ENCODE measurements around the gene C1orf159.

C1orf159 gene

DNA sequence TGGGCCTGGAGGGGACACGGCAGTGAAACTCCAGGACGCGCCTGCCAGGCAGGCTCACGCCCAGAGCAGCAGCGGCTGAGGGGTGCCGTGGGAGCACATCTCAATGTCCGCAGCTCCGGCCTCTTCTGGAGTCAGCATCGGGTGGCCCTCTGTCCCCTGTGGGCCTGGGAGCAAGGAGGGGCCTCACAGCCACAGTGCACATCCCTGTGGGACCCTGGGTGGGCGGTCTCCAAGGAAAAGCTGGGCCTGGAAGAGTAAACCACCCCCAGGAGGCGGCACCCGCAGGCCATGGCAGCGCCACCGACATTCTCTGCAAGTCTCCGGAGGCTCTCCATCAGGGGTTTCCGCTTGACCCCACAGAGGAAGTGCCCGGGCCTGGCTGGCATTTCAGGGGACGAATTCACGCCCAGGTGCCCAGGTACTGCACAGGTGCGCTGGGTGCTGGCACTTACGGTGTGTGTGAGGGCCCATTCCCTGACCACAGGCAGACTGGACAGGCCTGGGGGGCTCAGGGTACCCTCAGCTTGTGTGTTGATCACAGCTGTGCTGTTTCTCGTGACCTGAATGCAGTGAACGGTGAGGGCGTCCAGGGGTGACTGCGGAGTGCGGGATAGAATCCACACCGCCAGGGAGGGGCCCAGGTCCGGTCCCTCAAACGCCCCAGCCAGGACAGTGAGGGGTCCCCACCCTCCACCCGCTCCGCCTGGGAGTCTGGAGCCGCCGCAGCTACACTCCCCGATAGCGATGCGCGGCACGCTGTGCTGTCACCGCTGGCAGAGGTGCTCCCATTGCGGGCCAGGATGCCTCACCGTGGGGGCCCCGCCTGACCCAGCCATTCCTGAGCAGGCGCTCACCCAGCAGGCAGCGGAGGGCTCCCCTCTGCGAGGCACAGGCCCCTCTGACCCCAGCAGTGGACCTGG is 25.2 kb downstream of the C1orf159 start:
- DNase-seq = no peak

DNA sequence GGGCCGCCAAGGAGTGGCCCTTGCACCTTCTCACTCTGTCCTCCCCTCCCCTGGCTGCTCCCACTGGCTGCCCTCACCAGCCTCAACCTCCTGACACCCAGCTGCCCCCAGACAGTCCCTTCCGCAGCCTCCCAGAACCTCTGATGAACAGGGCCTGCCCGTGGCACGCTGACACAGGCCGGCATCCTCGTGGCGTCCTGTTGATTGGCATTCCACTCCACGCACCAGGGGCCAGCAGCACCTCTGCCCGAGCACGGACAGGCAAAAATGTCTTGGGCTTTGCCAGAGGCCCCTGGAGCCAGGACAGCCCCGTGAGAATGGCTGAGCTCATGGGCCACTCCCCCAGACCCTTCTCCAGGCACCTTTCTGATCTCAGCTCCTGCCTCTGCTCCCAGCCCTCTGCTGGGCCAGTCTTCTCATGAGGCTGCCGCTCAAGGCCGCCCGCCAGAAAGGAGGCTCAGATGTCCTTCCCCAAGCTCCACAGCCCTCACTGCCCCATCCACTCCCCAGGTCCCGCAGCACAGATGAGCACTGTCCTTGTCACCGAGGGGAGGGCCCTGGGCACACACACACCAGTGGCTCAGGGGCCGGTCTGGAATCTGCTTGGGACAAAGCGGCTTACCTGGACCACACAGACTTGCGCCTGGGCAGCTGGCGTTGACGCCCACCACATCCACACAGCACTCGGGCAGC is 26.0 kb downstream of the C1orf159 start:
- DNase-seq = no peak

GRCh38 chr1:1088801-1089680 is 26.8 kb downstream of the C1orf159 start:
- no peak for DNase-seq

DNA sequence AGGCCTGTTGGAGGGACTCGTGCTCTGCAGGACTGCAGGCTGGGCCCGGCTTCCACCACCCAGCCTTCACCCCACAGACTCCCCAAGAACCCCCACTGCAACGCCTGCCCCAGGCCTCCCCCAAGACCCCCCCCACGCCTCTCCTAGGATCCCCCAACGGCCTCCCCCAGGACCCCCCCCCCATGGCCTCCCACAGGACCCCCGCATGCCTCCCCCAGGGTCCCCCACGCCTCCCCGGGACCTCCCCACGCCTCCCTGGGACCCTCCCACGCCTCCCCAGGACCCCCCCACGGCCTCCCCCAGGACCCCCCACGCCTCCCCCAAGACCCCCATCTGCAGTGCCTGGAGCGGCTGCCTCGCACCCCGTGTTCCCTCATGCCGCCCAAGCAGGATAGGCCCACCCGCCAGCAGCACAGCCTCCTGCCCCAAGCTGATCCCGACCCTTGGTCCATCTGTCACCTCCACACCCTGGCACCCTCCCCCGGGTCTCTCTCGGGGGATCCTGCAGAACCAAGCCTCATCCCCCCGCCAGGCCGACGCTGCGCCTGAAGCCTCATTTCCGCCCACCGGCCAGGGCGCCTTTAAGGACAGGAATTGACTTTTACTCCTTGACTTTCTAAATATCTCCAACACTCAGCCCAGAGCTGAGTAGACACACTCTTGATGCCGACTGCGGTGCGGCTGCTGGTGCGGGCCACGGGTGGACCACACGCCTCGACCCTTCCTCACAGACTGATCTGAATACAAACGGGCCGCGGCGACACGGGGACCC is 27.7 kb downstream of the C1orf159 start:
- no peak for DNase-seq

DNA sequence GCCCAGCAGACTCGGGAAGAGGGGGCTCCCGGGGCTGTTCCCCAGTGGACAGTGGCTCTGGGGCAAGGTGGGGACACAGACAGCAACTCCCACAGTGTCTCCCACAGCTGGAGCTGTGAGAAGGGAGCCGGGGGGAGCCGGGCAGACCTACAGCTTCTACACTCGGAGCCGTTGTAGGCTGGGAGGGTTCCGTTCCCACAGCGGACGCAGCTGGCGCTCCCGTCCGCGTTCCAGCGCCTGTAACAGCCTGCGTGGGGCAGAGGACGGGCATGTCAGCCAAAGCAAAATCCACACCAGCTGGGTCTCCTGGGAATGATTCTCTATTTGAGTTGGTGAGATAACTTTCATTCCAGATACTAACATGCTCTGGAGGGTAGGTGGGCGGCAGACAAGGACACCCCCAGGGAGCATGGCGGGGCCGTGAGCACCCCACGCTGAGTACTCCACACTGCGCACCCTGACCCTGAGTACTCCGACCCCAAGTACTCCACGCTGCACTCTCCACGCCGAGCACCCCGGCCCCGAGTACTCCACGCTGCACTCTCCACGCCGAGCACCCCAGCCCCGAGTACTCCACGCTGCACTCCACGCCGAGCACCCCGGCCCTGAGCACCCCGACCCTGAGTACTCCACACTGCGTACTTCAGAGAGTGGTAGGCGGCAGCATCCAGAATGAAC is 28.4 kb downstream of the C1orf159 start:
- DNase-seq = no peak

GRCh38 chr1:1086911-1087341 is 29.0 kb downstream of the C1orf159 start:
- DNase-seq = no peak

- no peak for DNase-seq
Measured at GRCh38 chr1:1085911-1086841, 29.7 kb downstream of the C1orf159 start.

- no peak for DNase-seq
Measured at GRCh38 chr1:1085171-1085841, 30.6 kb downstream of the C1orf159 start.

- DNase-seq = no peak
Measured at GRCh38 chr1:1084372-1085170, 31.3 kb downstream of the C1orf159 start.

DNA sequence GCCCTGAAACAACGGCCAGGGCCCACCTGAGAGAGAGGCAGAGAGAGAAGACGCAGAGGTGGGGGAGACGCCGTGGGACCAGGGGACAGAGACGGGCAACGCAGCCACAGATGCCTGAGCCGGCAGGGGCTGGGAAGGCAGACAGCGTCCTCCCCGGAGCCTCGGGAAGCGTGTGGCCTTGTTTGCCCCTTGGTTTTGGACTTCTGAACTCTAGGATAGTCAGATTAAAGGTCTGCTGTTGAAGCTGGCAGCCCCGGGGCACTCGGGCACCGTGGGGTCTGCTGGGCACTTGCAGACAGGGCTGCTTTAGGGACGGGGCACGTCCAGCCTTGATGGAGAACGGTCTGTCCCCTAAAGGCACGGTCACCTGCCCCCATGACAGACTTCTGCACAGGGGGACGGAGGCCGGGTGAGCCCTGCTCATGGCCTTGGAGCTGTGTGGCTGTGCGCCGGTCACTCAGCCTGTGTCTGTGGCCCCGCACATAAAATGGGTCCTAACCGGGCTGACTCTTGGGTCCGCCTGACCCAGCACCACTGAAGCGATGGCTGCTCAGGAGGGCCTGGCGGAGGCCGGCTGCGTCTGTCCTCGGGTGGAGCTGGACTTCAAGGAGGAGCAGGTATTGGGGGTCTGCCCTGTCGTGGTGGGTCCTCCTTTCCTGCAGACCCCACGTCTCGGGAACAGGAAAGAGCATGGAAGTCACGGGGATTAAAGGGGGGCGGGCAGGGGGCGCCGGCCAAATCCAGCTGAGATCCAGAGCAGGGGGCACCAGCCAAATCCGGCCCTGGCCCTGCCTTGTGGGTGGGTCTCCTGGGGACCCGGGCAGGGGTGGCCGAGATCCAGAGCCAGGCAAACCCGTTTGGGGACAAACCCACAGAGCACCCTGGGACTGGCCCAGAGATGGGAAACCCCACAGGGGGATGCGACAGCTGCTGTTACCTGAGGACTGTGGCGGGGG is 32.2 kb downstream of the C1orf159 start:
- no peak for DNase-seq

- no peak for DNase-seq
Measured at GRCh38 chr1:1082776-1083415, 33.0 kb downstream of the C1orf159 start.

- DNase-seq = no peak
Measured at GRCh38 chr1:1082239-1082775, 33.6 kb downstream of the C1orf159 start.

DNA sequence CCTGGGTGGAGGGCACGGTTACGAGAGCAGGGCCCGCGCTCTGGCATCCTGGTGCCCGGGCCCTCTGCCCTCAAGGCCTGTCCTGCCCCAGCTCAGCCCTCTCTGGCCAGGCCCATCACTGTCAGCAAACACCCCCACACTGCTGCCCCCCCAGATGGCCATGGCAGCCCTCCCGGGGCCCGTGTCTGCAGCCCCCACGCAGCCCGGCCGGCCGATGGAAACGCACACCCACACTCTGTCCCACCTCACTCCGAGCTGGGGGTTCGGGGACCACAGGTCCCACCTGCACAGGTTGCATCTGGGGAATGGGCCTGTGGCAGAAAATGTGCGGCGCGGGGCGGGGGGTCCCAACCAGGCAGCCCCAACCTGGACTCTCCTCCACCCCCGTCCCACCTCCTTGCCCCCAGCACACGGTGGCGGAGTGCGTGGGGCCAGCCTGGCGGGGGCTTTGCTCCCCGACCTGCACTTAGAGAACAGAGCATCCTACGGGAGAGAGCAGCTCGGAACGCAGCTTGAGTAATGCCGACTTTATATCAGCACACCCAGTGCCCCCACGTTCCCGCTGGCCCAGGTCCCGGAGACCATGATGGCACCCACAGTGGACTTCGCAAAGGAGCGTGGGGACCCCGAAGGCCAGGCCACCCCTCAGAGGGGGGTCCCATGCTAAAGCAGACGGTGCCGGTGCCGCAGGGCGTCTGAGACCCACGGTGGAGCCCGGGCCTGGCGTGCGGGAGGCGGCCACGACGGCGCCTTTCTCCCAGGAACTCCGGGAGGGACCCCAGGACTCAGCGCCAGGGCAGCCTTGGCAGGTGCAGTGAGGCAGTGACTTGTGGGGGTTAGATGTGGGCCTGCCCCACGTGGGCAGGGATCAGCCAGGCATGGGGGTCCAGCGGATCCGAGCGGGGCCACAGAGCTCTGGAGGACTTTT is 34.3 kb downstream of the C1orf159 start:
- DNase-seq = no peak

DNA sequence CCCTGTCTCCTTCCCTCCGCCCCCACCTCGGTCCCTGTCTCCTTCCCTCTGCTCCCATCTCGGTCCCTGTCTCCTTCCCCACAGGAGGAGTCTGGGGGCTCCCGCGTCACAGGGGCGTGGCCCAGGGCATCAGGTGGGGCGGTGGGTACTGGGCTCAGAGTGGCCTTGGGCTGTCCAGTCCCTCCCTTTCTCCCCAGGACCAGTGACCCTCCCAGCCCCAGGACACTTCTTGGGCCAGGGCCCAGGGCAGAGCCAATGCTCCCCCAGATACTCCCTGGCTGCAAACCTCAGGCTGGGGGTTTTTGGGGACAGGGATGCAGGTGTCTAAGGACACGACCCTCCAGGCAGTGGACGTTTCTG is 35.0 kb downstream of the C1orf159 start:
- DNase-seq = no peak

GRCh38 chr1:1080122-1080757 is 35.6 kb downstream of the C1orf159 start:
- DNase-seq = no peak
